DND-41 (cell line): ENCODE data around the gene SOX5.

ENCODE experiments used
- ATAC-seq: fragments of 200-7000 bp; cut with Tn5 transposase; 3 replicates; pipeline ENCODE4 v1.9.1; 2021; ENCODE audit warnings: low read depth; ENCODE audit not compliant: insufficient read depth
- DNase-seq: peaks from one replicate; pipeline ENCODE4 v3.0.0-alpha.2; 2020
- H2AFZ ChIP-seq: 2 replicates; pipeline ENCODE4 v1.6.0; 2012; ENCODE audit warnings: low read depth, low read length
- H3K27ac ChIP-seq: 2 replicates; pipeline ENCODE4 v1.5.1; 2012; ENCODE audit warnings: low read length, inconsistent platforms
- H3K27me3 ChIP-seq: fragments of 200-600 bp; sonication (generic); 2 replicates; pipeline ENCODE4 v1.6.0; 2012; ENCODE audit warnings: low read length, mild to moderate bottlenecking, inconsistent platforms; ENCODE audit not compliant: insufficient read depth, poor library complexity
- H3K36me3 ChIP-seq: 2 replicates; pipeline ENCODE4 v1.5.1; 2012; ENCODE audit warnings: low read length, inconsistent platforms; ENCODE audit not compliant: insufficient read depth
- H3K4me1 ChIP-seq: 2 replicates; pipeline ENCODE4 v1.5.1; 2012; ENCODE audit warnings: mild to moderate bottlenecking, low read length; ENCODE audit not compliant: insufficient read depth
- H3K4me2 ChIP-seq: 2 replicates; pipeline ENCODE4 v1.6.0; 2012; ENCODE audit warnings: mild to moderate bottlenecking, moderate library complexity, low read length, inconsistent platforms; ENCODE audit not compliant: insufficient read depth
- H3K4me3 ChIP-seq, 2 experiments: fragments of 200-600 bp in 1 of 2; shearing (Covaris generic) in 1 of 2; 2 replicates each; pipeline ENCODE4 v1.5.1; 2012 to 2016; ENCODE audit warnings: inconsistent platforms in 2 of 2, low read length in 2 of 2, mild to moderate bottlenecking in 2 of 2, low read depth in 1 of 2, moderate library complexity in 1 of 2
- H3K79me2 ChIP-seq: 2 replicates; pipeline ENCODE4 v1.6.0; 2012; ENCODE audit warnings: low read length, inconsistent platforms; ENCODE audit not compliant: insufficient read depth
- H3K9ac ChIP-seq: 2 replicates; pipeline ENCODE4 v1.6.0; 2012; ENCODE audit warnings: low read depth, mild to moderate bottlenecking, inconsistent platforms, low read length, moderate library complexity
- H3K9me3 ChIP-seq: 2 replicates; pipeline ENCODE4 v1.5.1; 2012; ENCODE audit warnings: low read length, moderate library complexity, mild to moderate bottlenecking, inconsistent platforms; ENCODE audit not compliant: insufficient read depth, severe bottlenecking
- H4K20me1 ChIP-seq: 2 replicates; pipeline ENCODE4 v1.6.0; 2012; ENCODE audit warnings: low read length; ENCODE audit not compliant: insufficient read depth
- CTCF ChIP-seq: IDR thresholded peaks from 2 replicates; pipeline ENCODE4 v1.5.1; 2012; ENCODE audit warnings: borderline replicate concordance, low read length, moderate library complexity, mild to moderate bottlenecking; ENCODE audit not compliant: poor library complexity, severe bottlenecking; ENCODE audit errors: extremely low read depth
- EZH2 ChIP-seq: IDR thresholded peaks from 3 replicates; pipeline ENCODE4 v1.6.1; 2012; ENCODE audit warnings: borderline replicate concordance, low read depth, mild to moderate bottlenecking, moderate library complexity, low read length, inconsistent platforms; ENCODE audit not compliant: severe bottlenecking

SOX5 gene

DNA sequence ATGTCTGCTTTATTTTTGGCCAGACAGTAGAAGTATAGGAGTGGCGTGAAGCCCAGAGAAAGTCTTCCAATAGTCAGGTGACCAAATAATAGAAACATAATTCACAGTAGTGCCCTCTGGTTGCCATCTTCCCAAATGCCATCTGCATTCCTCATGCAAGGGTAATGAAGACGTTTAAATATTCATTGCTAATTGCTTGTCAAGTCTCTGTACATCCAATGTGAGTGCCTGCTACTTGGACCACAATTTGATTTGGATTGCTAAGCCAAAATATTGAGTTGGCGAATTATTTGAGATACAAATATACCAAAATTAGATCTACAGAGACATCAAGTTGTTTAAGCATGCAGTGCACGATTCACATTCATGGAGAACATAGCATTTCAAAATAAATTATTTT, 402.7 kb downstream of the SOX5 start:
- H3K79me2 ChIP-seq = no peaks in the 10 kb centered on the region
- no peaks in the 10 kb centered on the region for H3K27me3 ChIP-seq
- H3K9ac ChIP-seq = no peak overlapping the region
- no peak overlapping the region for H2AFZ ChIP-seq
- DNase-seq = no peak
- H3K4me2 ChIP-seq = no peak overlapping the region
- H3K36me3 ChIP-seq = no peaks in the 10 kb centered on the region
- no peak overlapping the region for H3K4me3 ChIP-seq
- TF ChIP-seq CTCF (no peak), EZH2 (no peak)
- ATAC-seq = no peak
- no peak overlapping the region for H3K27ac ChIP-seq
- no peaks in the 10 kb centered on the region for H4K20me1 ChIP-seq
- H3K4me1 ChIP-seq = no peaks in the 10 kb centered on the region
- no peaks in the 10 kb centered on the region for H3K9me3 ChIP-seq

DNA sequence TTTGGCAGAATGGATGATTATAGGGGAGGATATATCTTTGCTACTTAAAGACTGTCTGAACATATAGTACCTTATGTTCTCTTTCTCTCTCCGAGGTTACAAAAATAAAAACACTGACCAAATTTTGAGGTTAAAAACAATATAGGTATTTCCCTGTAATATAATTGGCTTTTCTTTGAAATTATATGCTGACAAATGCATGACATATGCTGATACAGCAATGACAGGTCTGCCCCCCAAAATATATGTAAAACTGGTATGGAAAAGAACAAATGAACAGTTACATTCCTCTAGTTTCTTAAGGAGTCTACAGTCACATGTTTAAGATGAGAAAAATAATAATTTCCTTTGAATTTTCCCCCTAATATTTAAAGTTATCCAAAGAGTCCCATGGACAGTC, 405.7 kb downstream of the SOX5 start:
- Histone ChIP-seq H3K9ac (no peak overlapping the region), H3K4me2 (no peak overlapping the region), H3K4me3 (no peak overlapping the region), H3K27me3 (no peaks in the 10 kb centered on the region), H4K20me1 (no peaks in the 10 kb centered on the region), H3K36me3 (no peaks in the 10 kb centered on the region), H3K27ac (no peak overlapping the region), H3K79me2 (no peaks in the 10 kb centered on the region), H2AFZ (no peak overlapping the region), H3K9me3 (no peaks in the 10 kb centered on the region), H3K4me1 (no peaks in the 10 kb centered on the region)
- DNase-seq = no peak
- ATAC-seq = no peak
- TF ChIP-seq EZH2 = no peak
- no peak for TF ChIP-seq CTCF

DNA sequence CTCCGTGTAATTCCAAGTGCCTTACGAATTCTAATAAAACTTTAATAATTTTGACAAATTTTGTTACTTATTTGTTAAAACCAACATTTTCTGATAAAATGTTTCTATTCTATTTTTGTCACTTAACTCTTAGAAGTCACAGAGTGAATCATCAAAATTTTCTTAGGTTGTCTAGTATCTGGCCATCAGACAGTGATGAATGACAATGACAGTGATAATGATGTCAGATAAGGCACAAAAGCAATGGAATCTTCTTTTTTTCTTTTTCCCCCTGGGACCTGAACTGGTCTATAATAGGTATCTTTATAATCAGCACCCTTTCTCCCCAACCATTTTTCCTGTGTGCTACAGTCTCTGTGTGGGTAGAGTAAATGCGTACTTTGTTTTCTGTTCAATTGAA, 407.3 kb downstream of the SOX5 start:
- no peaks in the 10 kb centered on the region for H4K20me1 ChIP-seq
- no peak for TF ChIP-seq EZH2
- no peak for TF ChIP-seq CTCF
- no peak for DNase-seq
- no peak overlapping the region for H3K4me2 ChIP-seq
- no peaks in the 10 kb centered on the region for H3K9me3 ChIP-seq
- H2AFZ ChIP-seq = no peak overlapping the region
- H3K27ac ChIP-seq = no peak overlapping the region
- H3K27me3 ChIP-seq = no peaks in the 10 kb centered on the region
- no peak for ATAC-seq
- H3K4me1 ChIP-seq = no peaks in the 10 kb centered on the region
- H3K9ac ChIP-seq = no peak overlapping the region
- no peaks in the 10 kb centered on the region for H3K36me3 ChIP-seq
- H3K4me3 ChIP-seq = no peak overlapping the region
- no peaks in the 10 kb centered on the region for H3K79me2 ChIP-seq

GRCh38 chr12:23540572-23540971, 408.9 kb downstream of the SOX5 start:
- H3K4me2 ChIP-seq = no peak overlapping the region
- no peak overlapping the region for H3K9ac ChIP-seq
- no peak overlapping the region for H3K4me3 ChIP-seq
- TF ChIP-seq CTCF (no peak), EZH2 (no peak)
- no peaks in the 10 kb centered on the region for H3K27me3 ChIP-seq
- H3K4me1 ChIP-seq = no peaks in the 10 kb centered on the region
- H3K27ac ChIP-seq = no peak overlapping the region
- H3K36me3 ChIP-seq = no peaks in the 10 kb centered on the region
- H3K79me2 ChIP-seq = no peaks in the 10 kb centered on the region
- no peaks in the 10 kb centered on the region for H4K20me1 ChIP-seq
- no peak for ATAC-seq
- no peaks in the 10 kb centered on the region for H3K9me3 ChIP-seq
- no peak overlapping the region for H2AFZ ChIP-seq
- DNase-seq = no peak
